Measurements from ENCODE around the gene NDUFS8. TPM values are rescaled to one million over a fixed set of nuclear protein-coding genes. Genes with fewer than 3 reads are reported as not detected.
A peak's percentile ranks its signal among the peaks of the same experiment; 100 is the strongest.

NDUFS8 gene
- total RNA-seq, 1 experiment from 2014 or later: 334 TPM

DNA sequence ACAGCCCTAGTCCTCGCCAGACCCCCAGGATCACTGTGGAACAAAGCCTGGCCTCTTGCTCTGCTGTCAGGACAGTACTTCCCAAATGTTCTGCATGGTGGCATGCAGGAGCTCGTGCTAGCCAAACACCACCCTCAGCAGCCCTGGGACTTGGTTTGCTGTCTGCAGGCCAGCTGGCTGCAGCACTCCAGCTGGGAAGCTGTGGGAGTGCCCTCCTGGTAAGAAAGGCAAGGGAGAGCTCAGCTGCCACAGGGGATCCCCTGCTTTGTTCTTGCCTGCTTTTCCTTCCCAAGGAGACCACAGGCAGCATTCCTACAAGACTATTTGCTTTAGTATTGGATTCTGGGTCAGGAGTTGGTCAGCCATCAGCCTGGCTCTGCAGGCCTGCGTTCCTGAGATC, 36.3 kb downstream of the NDUFS8 start:
- intact Hi-C loops (cut with micrococcal nuclease; ENCODE audit: unreplicated experiment): no loop called here
- H3K9me3 Mint-ChIP-seq (ENCODE audit: unreplicated experiment): no peaks in the 10 kb centered on the region
- H3K4me3 ChIP-seq (ENCODE audit: low read depth, low read length): no peak overlapping the region
- H3K4me1 ChIP-seq: no peaks in the 10 kb centered on the region
- POLR2A ChIA-PET: interaction anchor here (0.6 kb wide), 1 partner anchor 20 kb away, joined by 13 read pairs; no protein-coding TSS in a partner anchor
- peak in 1 of 2 experiments; percentile 34 for DNase-seq
- no TSS peak for BruUV-seq (replicated peaks)
- peaks cover 97% of the 10 kb centered on the region for H3K36me3 Mint-ChIP-seq (ENCODE audit: insufficient read depth, unreplicated experiment)
- H3K4me3 Mint-ChIP-seq (ENCODE audit: unreplicated experiment): no peak overlapping the region
- TF ChIP-seq, protein P1, sequence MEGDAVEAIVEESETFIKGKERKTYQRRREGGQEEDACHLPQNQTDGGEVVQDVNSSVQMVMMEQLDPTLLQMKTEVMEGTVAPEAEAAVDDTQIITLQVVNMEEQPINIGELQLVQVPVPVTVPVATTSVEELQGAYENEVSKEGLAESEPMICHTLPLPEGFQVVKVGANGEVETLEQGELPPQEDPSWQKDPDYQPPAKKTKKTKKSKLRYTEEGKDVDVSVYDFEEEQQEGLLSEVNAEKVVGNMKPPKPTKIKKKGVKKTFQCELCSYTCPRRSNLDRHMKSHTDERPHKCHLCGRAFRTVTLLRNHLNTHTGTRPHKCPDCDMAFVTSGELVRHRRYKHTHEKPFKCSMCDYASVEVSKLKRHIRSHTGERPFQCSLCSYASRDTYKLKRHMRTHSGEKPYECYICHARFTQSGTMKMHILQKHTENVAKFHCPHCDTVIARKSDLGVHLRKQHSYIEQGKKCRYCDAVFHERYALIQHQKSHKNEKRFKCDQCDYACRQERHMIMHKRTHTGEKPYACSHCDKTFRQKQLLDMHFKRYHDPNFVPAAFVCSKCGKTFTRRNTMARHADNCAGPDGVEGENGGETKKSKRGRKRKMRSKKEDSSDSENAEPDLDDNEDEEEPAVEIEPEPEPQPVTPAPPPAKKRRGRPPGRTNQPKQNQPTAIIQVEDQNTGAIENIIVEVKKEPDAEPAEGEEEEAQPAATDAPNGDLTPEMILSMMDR (IDR thresholded peaks at IDR 0.05; ENCODE audit: insufficient read depth in 1 of 2, low read depth in 1 of 2, low read length in 1 of 2, severe bottlenecking in 1 of 2, unreplicated experiment in 1 of 2): no peak
- no peak overlapping the region for H3K27ac Mint-ChIP-seq (ENCODE audit: unreplicated experiment)
- no peaks in the 10 kb centered on the region for H3K4me1 Mint-ChIP-seq (ENCODE audit: low read depth, unreplicated experiment)
- CTCF ChIA-PET: interaction anchor here (0.6 kb wide), 1 partner anchor 135 kb away, joined by 3 read pairs; no protein-coding TSS in a partner anchor
- H3K9me3 ChIP-seq: no peaks in the 10 kb centered on the region
- peaks cover 14% of the 10 kb centered on the region; the same call in 1 of the 2 replicates for H3K36me3 ChIP-seq (ENCODE audit: control insufficient read depth, insufficient read depth, low read length)
- no peaks in the 10 kb centered on the region for H3K27me3 Mint-ChIP-seq (ENCODE audit: insufficient read depth, unreplicated experiment)
- no peaks in the 10 kb centered on the region for H3K27me3 ChIP-seq (replicated peaks; ENCODE audit: control insufficient read depth, insufficient read depth, low read length)

DNA sequence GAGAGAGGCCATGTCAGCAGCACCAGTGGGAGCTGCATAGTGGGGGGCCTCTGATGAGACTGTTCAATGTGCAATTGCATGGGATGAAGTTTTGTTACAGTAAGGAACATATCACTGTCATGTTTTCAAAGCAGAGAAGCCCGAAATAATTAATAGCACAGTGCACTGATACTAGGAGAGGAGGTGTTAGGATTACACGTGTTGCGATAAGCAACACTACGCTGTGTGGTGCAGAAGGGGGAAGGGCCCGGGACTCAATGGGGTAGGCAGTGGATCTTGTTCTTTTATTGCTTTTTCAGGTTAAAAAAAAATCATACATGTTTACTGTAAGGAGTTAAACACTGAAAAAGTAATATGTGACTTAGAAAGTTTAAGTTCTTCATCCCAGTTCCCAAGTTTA, 37.5 kb downstream of the NDUFS8 start:
- Histone ChIP-seq H3K27me3 (replicated peaks; ENCODE audit: control insufficient read depth, insufficient read depth, low read length) (no peaks in the 10 kb centered on the region), H3K9me3 (no peaks in the 10 kb centered on the region), H3K36me3 (ENCODE audit: control insufficient read depth, insufficient read depth, low read length) (peaks cover 12% of the 10 kb centered on the region; the same call in 1 of the 2 replicates), H3K4me3 (ENCODE audit: low read depth, low read length) (no peak overlapping the region), H3K4me1 (no peaks in the 10 kb centered on the region)
- Mint-ChIP-seq H3K36me3 (ENCODE audit: insufficient read depth, unreplicated experiment) (peaks cover 96% of the 10 kb centered on the region), H3K27ac (ENCODE audit: unreplicated experiment) (no peak overlapping the region), H3K4me1 (ENCODE audit: low read depth, unreplicated experiment) (no peaks in the 10 kb centered on the region), H3K27me3 (ENCODE audit: insufficient read depth, unreplicated experiment) (no peaks in the 10 kb centered on the region), H3K9me3 (ENCODE audit: unreplicated experiment) (no peaks in the 10 kb centered on the region), H3K4me3 (ENCODE audit: unreplicated experiment) (no peak overlapping the region)
- POLR2A ChIA-PET: no interaction called here
- BruUV-seq (replicated peaks): no TSS peak
- TF ChIP-seq, protein P1 (IDR thresholded peaks at IDR 0.05; ENCODE audit: insufficient read depth in 1 of 2, low read depth in 1 of 2, low read length in 1 of 2, severe bottlenecking in 1 of 2, unreplicated experiment in 1 of 2): no peak
- DNase-seq: no peak
- CTCF ChIA-PET: no interaction called here
- intact Hi-C loops (cut with micrococcal nuclease; ENCODE audit: unreplicated experiment): no loop called here

DNA sequence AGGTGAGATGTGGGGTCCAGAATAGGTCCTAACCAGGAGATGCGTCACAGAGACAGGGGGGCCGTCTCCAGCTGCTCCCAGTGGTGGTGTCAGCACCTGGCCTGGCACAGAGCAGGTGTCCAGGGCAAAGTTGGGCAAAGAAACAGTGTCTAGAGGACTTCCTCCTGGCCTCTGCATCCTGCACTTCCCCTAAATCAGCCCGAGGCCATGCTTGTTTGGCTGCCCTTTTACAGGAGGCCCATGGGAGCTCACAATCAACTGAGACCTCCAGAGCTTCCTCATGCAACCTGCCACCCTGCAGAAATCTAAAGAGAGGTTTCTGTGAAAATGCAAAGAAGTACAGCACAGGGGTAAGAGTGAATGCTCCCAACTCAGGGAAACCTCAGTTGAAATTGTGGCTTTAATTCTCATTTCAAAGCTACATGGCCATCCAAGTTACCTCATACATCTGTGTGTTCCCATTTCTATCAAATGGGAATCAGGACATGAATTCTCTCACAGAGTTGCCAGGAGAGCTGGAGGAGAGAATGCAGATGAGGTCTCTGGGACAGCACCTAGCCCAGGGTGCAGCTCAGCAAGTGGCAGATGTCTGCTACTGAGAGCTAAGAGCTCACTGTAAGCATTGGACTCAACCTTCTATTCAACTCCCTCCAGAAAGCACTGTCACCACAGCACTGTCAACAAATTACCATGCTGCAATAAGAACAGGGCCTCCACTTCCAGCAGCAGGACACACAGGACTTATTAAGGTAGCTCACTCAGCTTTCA, 41.0 kb downstream of the NDUFS8 start:
- H3K4me1 ChIP-seq: no peaks in the 10 kb centered on the region
- Mint-ChIP-seq H3K4me1 (ENCODE audit: low read depth, unreplicated experiment) (no peaks in the 10 kb centered on the region), H3K36me3 (ENCODE audit: insufficient read depth, unreplicated experiment) (peaks cover 93% of the 10 kb centered on the region), H3K27ac (ENCODE audit: unreplicated experiment) (no peak overlapping the region), H3K27me3 (ENCODE audit: insufficient read depth, unreplicated experiment) (no peaks in the 10 kb centered on the region), H3K9me3 (ENCODE audit: unreplicated experiment) (no peaks in the 10 kb centered on the region), H3K4me3 (ENCODE audit: unreplicated experiment) (no peak overlapping the region)
- peak in 1 of 2 experiments; percentile 27 for DNase-seq
- H3K27me3 ChIP-seq (replicated peaks; ENCODE audit: control insufficient read depth, insufficient read depth, low read length): no peaks in the 10 kb centered on the region
- POLR2A ChIA-PET: no interaction called here
- H3K9me3 ChIP-seq: no peaks in the 10 kb centered on the region
- H3K36me3 ChIP-seq (ENCODE audit: control insufficient read depth, insufficient read depth, low read length): peaks cover 13% of the 10 kb centered on the region
- intact Hi-C loops (cut with micrococcal nuclease; ENCODE audit: unreplicated experiment): no loop called here
- no TSS peak for BruUV-seq (replicated peaks)
- TF ChIP-seq, protein P1 (IDR thresholded peaks at IDR 0.05; ENCODE audit: insufficient read depth in 1 of 2, low read depth in 1 of 2, low read length in 1 of 2, severe bottlenecking in 1 of 2, unreplicated experiment in 1 of 2): no peak
- CTCF ChIA-PET: no interaction called here
- no peak overlapping the region for H3K4me3 ChIP-seq (ENCODE audit: low read depth, low read length)

Data from Caco-2 (cell line).